Measurements from ENCODE around the gene FHIT. TPM values are rescaled to one million over a fixed set of nuclear protein-coding genes. Genes with fewer than 3 reads are reported as not detected.

Gene FHIT
- polyA plus RNA-seq, 1 of the 3 experiments (the other 2 are of a cell fraction) = 0.41 TPM

DNA sequence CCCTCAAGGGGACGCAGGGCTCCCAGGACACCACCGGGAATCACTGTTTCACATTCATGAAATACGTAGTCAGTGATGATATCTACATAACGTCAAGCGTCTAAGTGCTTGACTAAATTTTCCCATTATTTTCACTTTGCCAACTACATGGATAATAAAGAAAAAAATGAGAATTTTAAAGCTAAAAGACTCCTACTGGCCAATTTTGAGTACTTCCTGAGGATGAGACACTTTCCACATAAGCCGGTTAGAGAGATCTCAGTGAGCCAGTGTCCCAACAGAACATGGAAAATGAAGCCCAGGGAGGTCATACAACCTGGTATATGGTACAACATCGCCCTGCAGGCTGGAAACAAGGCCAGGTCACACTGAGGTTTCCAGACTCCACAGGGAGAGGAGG lies 928.1 kb downstream of the FHIT start:
- Histone ChIP-seq H3K4me1 (ENCODE audit: control insufficient read depth in 1 of 2, insufficient read depth in 2 of 2, low read depth in 1 of 2, low read length in 1 of 2) (peaks cover 0 to 12% of the 10 kb centered on the region in 2 experiments; a peak in 2 of 4 replicates), H3F3A (replicated peaks; ENCODE audit: insufficient read depth) (no peaks in the 10 kb centered on the region), H3K79me2 (ENCODE audit: insufficient read depth) (no peaks in the 10 kb centered on the region), H3K9me2 (no peaks in the 10 kb centered on the region), H3K4me2 (no peak overlapping the region), H3K27ac (ENCODE audit: low read depth in 2 of 2, low read length in 1 of 2) (no peak overlapping the region), H3K36me3 (replicated peaks in 1 of 2; ENCODE audit: control insufficient read depth in 1 of 2, insufficient read depth in 2 of 2, low read length in 1 of 2) (no peaks in the 10 kb centered on the region), H3K9me3 (no peaks in the 10 kb centered on the region), H4K20me1 (ENCODE audit: insufficient read depth) (no peaks in the 10 kb centered on the region), H3K4me3 (ENCODE audit: low read depth in 2 of 2, low read length in 1 of 2) (no peak overlapping the region), H2AFZ (ENCODE audit: low read depth) (no peak overlapping the region), H3K27me3 (ENCODE audit: insufficient read depth) (no peaks in the 10 kb centered on the region), H3K9ac (no peak overlapping the region)
- WGBS (ENCODE audit: low lambda C conversion rate) = 71% methylated on average over 7 of the region's 7 CpGs
- ChIA-PET POLR2A (no interaction called here), CTCF (interaction anchor here (0.8 kb wide), 1 partner anchor 10 kb away, joined by 4 read pairs; no protein-coding TSS in a partner anchor)
- no peak for DNase-seq
- TF ChIP-seq ELF1 (IDR thresholded peaks at IDR 0.05) (no peak), JUND (IDR thresholded peaks at IDR 0.05) (no peak), RXRA (IDR thresholded peaks at IDR 0.05; ENCODE audit: borderline replicate concordance, low read depth) (no peak), SMC3 (IDR thresholded peaks at IDR 0.05; ENCODE audit: low read depth, low read length) (no peak)
- TF ChIP-seq, protein P1, sequence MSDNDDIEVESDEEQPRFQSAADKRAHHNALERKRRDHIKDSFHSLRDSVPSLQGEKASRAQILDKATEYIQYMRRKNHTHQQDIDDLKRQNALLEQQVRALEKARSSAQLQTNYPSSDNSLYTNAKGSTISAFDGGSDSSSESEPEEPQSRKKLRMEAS (IDR thresholded peaks at IDR 0.05; ENCODE audit: low read depth) = no peak

DNA sequence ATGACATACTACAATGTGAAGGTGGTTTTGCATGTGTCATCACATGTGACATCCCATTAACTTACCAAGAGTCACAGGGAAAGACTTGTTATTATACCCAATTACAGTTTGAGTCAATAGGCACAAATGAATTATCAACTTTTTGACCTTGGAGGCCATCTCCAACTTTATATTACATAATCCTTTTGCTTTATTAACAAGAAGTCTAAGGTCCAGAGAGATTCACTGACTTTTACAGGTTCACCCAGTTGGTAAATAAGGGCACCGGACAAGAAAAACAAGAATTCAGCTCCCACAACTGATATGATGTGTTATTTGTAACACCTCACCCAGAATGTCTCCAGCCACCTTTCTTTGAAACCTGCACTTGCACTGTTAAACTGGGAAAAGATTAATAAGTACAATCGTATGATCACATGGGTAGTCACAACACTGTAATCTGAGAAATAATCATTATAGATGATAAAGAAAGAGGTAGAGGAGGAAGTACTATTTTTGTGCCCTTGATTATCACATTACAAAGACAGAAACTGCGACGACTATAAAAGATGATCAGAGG lies 928.9 kb downstream of the FHIT start:
- Histone ChIP-seq H2AFZ (ENCODE audit: low read depth) (no peak overlapping the region), H3K36me3 (replicated peaks in 1 of 2; ENCODE audit: control insufficient read depth in 1 of 2, insufficient read depth in 2 of 2, low read length in 1 of 2) (no peaks in the 10 kb centered on the region), H3K9ac (no peak overlapping the region), H3K9me2 (no peaks in the 10 kb centered on the region), H3F3A (replicated peaks; ENCODE audit: insufficient read depth) (no peaks in the 10 kb centered on the region), H3K4me2 (no peak overlapping the region), H3K9me3 (no peaks in the 10 kb centered on the region), H3K4me3 (ENCODE audit: low read depth in 2 of 2, low read length in 1 of 2) (no peak overlapping the region), H3K27me3 (ENCODE audit: insufficient read depth) (no peaks in the 10 kb centered on the region), H3K79me2 (ENCODE audit: insufficient read depth) (no peaks in the 10 kb centered on the region), H3K27ac (ENCODE audit: low read depth in 2 of 2, low read length in 1 of 2) (no peak overlapping the region), H4K20me1 (ENCODE audit: insufficient read depth) (no peaks in the 10 kb centered on the region), H3K4me1 (ENCODE audit: control insufficient read depth in 1 of 2, insufficient read depth in 2 of 2, low read depth in 1 of 2, low read length in 1 of 2) (peaks cover 0 to 12% of the 10 kb centered on the region in 2 experiments; a peak in 2 of 4 replicates)
- TF ChIP-seq TCF12 (IDR thresholded peaks at IDR 0.05) (no peak), POLR2AphosphoS5 (IDR thresholded peaks at IDR 0.05; ENCODE audit: low read depth, low read length) (no peak), TAF1 (IDR thresholded peaks at IDR 0.05; ENCODE audit: borderline replicate concordance, low read depth, low read length) (no peak), MEF2A (IDR thresholded peaks at IDR 0.05; ENCODE audit: borderline replicate concordance, low read depth) (no peak), RCOR1 (IDR thresholded peaks at IDR 0.05; ENCODE audit: low read length) (no peak), JUND (IDR thresholded peaks at IDR 0.05) (no peak)
- CTCF ChIA-PET = no interaction called here
- WGBS (ENCODE audit: low lambda C conversion rate) = 65% methylated on average over 4 of the region's 4 CpGs
- no peak for DNase-seq
- POLR2A ChIA-PET = no interaction called here

DNA sequence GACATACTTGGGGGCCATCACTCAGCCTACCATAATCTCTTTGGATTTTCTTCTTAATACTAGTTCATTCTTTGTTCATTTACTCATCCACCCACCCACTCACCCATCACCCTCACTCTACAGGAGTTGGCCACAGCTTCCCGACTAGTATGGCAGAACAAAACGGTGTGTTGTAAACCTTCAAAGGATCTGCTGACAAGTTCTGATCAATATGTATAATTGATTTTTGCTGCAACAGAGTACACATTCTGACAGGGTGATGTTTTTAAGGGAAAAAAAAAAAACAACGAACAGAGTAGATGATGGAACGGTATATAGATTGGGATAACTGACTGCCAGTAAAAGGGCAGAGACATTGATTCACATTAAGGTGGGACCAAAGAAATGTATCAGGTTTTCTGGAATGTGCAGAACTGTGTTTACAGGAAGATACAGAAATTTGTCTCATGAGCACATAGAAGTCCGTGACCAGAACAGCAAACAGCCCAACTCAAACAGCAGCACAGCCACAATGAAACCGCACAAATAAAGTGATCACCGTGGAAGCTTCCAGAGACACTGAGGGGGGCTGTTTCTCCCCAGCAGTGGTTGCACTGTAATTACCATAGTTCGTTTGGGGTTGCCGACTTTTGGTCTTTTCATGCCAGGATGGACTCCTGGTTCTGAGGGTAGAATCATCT lies 931.9 kb downstream of the FHIT start:
- Histone ChIP-seq H2AFZ (ENCODE audit: low read depth) (no peak overlapping the region), H3F3A (replicated peaks; ENCODE audit: insufficient read depth) (no peaks in the 10 kb centered on the region), H3K9me2 (no peaks in the 10 kb centered on the region), H3K9me3 (no peaks in the 10 kb centered on the region), H3K79me2 (ENCODE audit: insufficient read depth) (no peaks in the 10 kb centered on the region), H3K4me2 (no peak overlapping the region), H3K36me3 (replicated peaks in 1 of 2; ENCODE audit: control insufficient read depth in 1 of 2, insufficient read depth in 2 of 2, low read length in 1 of 2) (no peaks in the 10 kb centered on the region), H3K9ac (no peak overlapping the region), H3K4me3 (ENCODE audit: low read depth in 2 of 2, low read length in 1 of 2) (no peak overlapping the region), H3K27me3 (ENCODE audit: insufficient read depth) (no peaks in the 10 kb centered on the region), H3K4me1 (ENCODE audit: control insufficient read depth in 1 of 2, insufficient read depth in 2 of 2, low read depth in 1 of 2, low read length in 1 of 2) (peaks cover 0 to 6% of the 10 kb centered on the region in 2 experiments; a peak in 2 of 4 replicates), H3K27ac (ENCODE audit: low read depth in 2 of 2, low read length in 1 of 2) (no peak overlapping the region), H4K20me1 (ENCODE audit: insufficient read depth) (no peaks in the 10 kb centered on the region)
- POLR2A ChIA-PET = no interaction called here
- TF ChIP-seq, protein P2, sequence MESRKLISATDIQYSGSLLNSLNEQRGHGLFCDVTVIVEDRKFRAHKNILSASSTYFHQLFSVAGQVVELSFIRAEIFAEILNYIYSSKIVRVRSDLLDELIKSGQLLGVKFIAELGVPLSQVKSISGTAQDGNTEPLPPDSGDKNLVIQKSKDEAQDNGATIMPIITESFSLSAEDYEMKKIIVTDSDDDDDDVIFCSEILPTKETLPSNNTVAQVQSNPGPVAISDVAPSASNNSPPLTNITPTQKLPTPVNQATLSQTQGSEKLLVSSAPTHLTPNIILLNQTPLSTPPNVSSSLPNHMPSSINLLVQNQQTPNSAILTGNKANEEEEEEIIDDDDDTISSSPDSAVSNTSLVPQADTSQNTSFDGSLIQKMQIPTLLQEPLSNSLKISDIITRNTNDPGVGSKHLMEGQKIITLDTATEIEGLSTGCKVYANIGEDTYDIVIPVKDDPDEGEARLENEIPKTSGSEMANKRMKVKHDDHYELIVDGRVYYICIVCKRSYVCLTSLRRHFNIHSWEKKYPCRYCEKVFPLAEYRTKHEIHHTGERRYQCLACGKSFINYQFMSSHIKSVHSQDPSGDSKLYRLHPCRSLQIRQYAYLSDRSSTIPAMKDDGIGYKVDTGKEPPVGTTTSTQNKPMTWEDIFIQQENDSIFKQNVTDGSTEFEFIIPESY (IDR thresholded peaks at IDR 0.05; ENCODE audit: borderline replicate concordance, low read depth) = no peak
- TF ChIP-seq YY1 (IDR thresholded peaks at IDR 0.05; ENCODE audit: low read depth) = no peak
- TF ChIP-seq SIN3A (IDR thresholded peaks at IDR 0.05; ENCODE audit: borderline replicate concordance, low read depth, low read length) = no peak
- TF ChIP-seq FOXJ3 (CRISPR knock-in tag; IDR thresholded peaks at IDR 0.05) = no peak
- no peak for TF ChIP-seq FOSL2 (IDR thresholded peaks at IDR 0.05; ENCODE audit: borderline replicate concordance, low read depth)
- no peak for TF ChIP-seq NRF1 (IDR thresholded peaks at IDR 0.05; ENCODE audit: low read depth, low read length)
- TF ChIP-seq EP300 (IDR thresholded peaks at IDR 0.05; ENCODE audit: borderline replicate concordance in 1 of 2, low read depth in 1 of 2, low read length in 1 of 2) = no peak
- no peak for TF ChIP-seq NFIC (IDR thresholded peaks at IDR 0.05; ENCODE audit: borderline replicate concordance)
- TF ChIP-seq GATA2 (CRISPR knock-in tag; IDR thresholded peaks at IDR 0.05) = no peak
- TF ChIP-seq MXI1 (IDR thresholded peaks at IDR 0.05; ENCODE audit: low read depth, low read length) = no peak
- TF ChIP-seq, protein P3, sequence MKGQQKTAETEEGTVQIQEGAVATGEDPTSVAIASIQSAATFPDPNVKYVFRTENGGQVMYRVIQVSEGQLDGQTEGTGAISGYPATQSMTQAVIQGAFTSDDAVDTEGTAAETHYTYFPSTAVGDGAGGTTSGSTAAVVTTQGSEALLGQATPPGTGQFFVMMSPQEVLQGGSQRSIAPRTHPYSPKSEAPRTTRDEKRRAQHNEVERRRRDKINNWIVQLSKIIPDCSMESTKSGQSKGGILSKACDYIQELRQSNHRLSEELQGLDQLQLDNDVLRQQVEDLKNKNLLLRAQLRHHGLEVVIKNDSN (IDR thresholded peaks at IDR 0.05; ENCODE audit: borderline replicate concordance, low read depth) = no peak
- no peak for TF ChIP-seq ELF1 (IDR thresholded peaks at IDR 0.05)
- TF ChIP-seq CHD2 (IDR thresholded peaks at IDR 0.05; ENCODE audit: low read length, partially characterized antibody) = no peak
- WGBS (ENCODE audit: low lambda C conversion rate) = 74% methylated on average over 9 of the region's 9 CpGs
- DNase-seq = no peak
- CTCF ChIA-PET = no interaction called here
